ENCODE results near the gene OPCML.

Gene OPCML

DNA sequence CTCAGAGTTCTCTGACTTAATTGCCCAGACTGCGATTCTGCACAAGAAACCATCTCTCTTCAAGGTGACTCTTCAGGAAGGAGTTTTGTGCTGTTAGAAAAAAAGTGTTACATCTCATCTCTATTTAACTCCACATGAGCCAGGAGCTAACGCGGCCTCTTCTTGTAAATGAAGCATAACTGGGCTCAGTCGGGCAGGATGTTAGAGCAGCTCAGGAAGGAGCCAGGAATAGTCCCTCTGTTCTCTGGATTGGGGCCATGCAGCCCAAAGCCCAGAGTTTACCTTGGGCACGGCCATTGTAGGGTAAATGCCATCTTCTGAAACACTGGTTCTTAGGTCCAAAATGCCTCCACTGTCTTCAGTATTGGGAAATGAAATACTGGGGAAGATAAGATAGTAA, 760.6 kb downstream of the OPCML start:
- DNase-seq, result no peak

DNA sequence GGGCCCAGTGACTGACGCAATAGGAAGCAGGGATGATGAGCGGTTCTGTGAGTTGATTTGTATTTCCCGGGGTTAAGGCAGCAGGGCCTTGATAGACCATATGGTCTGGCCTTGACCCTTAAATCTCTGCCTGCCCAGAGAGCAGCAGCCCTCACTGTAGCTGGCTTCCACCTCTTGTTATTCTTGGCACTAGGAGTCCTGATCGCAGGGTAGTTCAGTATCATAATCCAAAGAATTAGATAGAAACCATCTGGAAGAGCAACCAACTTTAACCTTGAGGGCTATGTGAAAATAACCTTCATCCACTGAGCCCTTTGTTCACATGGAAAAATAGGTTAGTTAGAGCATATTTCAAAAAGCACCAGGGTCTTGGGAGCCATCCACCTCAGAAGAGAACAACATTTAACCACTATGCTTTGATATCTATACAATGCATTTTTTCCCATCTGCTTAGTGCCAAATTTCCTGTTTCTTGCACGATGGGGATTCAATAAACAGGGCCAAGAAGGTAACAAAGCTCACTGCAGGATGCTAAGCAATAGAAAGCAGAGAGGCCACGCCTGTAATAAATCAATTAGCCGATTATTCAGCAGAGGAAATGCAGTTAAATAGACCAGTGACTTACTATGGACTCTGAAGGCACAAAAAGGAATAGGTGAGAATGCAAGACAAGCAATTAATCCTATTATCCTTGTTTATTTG, 761.3 kb downstream of the OPCML start:
- DNase-seq, result no peak

DNA sequence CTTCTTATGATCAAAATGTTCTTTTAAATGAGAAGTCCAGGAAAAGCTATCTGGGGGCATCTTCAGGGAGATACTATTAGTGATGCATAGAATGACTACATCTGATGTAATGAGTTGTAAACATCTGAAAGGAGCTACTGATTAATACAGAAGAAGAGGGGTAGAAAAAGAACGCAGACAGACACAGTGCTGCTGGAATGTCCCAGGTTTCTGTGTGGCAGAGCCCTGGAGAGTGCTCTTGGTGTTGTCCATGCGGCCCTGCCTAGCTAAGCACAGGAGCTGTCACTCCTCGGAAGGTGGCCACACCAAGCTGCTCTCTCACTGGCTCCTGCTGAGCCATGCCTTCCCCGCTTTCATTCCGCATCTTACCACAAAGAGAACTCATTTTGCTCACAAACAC, 768.8 kb downstream of the OPCML start:
- no peak for DNase-seq

DNA sequence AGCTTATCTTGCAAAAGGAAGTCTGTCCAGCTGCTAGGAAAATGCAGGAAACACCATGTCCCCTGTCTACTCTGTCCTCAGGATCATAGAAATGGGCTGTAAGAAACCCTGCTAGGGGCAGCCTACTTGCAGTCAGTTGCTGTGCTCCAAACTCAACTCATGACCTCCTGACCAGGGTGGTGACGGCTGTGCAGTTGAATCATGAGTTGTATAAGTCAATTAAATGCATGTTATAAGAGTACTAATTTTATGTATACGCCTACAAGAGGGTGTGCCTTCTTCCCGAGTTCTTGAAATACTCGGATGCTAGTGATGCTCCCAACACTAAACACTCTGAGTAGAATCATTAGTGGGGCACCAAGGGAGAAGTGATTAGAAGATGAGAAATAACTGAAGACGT, 776.4 kb downstream of the OPCML start:
- DNase-seq, result no peak

DNA sequence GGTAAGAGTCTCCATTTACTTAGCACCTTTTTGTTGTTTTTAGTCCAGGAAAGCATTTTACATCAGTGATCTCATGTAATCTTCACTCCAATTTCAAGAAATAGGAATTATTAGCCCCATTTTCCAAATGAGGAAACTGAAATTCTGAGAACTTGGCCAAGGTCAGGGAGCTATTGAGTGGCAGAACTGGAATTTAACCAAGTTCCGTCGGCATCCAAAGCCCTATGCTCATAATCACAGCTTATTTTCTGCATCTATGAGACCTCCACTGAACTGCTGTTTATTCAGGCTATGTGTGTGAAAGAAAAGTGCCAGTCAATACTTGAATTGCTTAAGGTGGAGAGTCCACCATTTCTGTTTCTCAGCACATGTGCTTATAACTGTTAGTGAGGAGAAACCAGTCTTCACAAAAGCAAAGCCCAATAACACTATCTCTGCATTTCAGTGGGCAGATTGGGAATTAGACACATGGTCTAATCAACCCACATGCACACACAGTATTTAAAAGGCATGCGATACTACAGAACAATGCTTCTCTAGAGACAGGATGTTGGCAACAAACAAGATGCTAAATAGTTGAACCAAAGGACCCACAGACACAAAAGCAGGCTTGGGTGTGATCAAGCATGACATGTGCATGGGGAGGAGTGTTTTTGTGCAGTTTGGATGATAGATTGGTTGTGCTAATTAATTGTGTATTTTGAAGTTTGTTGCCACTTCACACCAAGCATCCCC, 780.6 kb downstream of the OPCML start:
- no peak for DNase-seq

DNA sequence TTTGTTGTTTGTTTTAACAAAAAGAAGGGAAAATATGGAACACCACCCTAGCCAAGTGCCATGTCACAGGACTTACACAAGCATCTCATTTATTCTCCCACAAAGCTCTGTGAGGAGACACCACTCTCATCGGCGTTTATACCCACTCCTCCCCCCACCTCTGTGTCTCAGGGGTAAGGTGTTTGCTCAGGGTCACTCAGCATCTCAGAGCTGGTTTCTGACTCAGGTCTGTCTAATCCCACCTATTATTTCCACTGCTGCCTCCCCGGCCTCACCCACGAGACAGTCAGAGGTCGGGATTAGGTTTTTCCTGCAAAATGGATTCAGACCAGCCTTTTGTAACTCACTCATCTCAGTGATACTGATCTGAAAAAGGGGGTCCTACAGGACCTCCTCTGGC, 786.0 kb downstream of the OPCML start:
- DNase-seq, result no peak

DNA sequence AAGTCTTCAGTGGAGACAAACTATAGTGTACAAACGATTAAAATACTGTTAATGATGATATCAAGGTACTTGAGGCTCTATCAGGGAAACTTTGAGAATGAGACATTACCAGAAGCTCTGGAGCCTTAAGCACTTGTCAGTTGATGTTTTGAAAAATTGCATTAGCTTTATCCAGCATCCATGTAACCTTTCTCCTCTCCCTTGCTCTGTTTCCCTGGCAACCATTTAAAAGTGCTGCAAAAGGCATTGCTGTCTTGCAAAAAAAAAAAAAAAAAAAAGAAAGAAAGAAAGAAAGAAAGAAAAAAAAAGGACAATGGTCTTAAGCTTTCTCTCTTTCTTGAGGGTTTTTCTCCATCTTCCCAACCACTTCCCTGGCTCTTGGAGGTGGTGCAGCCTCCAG, 787.0 kb downstream of the OPCML start:
- no peak for DNase-seq

DNA sequence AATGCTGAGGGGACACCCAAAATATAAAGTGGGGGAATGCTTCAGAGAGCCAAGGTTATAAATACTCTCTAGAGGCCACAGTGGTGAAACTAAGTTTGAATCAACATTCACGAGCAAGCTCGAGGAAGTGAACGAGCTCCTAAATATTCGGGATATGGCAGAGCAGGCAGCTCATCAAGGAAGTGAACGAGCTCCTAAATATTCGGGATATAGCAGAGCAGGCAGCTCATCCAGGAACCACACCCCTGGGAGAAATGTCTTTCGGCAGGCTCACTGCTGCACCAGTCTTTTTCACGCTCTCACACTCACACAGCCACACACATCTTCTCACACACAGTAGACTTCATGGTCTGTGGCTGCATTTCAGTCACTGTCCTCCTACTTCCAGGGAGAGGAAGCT, 787.5 kb downstream of the OPCML start:
- no peak for DNase-seq

DNA sequence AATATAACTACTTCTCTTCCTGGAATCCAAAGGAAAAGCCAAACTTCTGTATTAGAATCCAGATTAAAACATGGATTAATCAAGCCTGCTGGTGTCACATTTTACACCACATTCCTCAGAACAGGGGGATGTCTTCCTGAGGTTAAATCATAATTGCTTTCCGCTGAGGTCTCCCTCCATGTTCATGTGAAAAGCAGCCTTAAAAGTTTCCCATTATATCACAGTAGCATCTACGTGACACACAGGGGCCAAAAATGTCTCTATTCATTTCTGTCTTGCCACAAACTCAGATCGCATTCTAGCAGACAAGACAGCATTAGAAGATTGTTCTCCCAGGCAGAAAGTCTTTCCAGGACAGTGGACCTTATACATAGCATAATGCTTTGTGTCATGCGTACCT, 788.7 kb downstream of the OPCML start:
- DNase-seq, result no peak

DNA sequence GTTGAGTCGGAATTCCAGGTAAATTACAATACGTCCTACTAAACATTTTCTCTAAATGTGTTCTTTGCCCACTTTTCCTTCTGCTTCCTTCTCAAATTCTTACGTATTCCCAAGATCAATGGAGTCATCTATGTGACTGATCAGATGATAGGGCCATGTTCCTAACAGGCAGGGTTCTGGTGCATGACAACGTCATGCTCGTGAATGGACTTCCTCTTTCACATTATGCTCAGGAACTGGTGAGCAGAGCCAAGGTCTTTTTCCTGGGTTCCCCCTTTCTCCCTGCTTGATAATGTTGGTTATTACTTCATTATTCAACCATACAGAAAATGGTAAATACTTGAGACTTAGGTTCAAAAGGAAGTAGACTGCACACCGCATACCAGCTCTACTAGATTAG, 789.4 kb downstream of the OPCML start:
- no peak for DNase-seq

DNA sequence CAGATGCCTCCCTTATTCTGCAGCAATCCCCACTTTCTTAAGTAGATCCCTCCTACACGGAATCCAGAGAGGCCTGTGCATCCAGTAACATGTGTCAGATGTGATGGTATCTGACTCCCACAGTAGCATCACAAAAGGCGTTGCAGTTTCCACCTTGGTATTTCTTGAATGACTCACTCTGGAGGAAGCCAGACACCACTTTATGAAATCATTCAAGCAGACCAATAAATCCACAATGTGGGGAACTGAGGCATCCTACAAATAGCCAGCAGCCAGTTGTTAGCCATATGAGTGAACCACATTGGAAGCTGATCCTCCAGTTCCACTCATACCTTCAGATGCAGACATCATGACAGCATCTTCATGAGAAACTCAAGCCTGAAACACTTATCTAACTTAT, 798.1 kb downstream of the OPCML start:
- DNase-seq, result no peak

DNA sequence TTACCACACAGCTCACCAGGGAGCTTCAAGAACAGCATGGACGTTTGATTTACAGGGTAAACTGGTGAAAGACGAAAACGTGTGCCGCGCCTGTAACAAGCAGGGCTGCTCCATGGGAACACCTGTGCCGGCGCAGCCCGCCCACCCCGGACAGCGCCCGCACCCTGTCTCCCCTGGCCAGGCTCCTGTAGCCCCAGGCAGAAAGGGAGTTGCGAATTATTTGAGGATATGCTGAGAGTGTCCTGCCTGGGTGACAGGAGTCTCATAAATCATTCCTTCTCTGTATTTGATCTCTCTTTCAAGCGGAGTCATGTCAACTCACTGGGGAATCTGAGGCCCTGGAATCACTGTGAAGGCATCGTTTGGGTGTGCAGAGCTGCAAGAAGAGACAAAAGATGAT, 804.3 kb downstream of the OPCML start:
- DNase-seq, result no peak

DNA sequence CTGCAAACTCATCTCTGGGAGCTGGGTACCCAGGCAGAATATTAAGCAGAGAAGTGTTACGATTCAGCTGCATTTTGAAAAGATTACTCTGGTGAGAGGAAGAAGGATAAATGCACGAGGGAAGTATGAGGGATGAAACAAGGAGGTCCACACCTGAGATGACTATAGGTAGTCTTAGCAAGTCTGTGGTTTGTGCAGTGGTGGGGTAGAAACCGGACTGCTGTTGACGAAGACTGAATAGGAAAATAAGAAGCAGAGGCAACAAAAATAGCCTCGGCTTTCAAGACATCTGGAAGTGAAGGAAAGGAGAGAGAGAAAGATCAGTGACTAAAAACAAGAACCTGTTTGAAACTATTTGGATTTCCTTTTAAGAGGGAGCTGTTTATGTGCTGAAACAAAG, 810.8 kb downstream of the OPCML start:
- no peak for DNase-seq

DNA sequence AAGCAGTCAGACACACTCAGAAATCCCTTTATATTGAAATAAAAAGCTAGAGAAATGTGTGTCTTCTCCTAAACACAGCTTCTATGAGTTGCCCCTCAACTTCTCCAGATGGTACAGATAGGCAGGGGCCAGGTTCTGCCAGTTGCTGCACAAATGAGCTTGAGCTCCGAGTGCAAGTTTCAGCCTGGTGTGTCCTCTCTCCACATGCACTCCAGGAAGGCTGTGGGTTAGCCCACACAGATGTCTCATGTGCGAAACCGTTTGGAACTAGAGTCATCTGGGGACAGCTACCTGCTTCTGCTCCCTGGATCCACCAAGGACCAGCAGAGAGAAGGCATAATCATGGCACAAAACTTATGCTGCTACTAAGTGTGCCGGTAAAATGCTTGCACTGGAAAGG, 812.6 kb downstream of the OPCML start:
- DNase-seq, result no peak

DNA sequence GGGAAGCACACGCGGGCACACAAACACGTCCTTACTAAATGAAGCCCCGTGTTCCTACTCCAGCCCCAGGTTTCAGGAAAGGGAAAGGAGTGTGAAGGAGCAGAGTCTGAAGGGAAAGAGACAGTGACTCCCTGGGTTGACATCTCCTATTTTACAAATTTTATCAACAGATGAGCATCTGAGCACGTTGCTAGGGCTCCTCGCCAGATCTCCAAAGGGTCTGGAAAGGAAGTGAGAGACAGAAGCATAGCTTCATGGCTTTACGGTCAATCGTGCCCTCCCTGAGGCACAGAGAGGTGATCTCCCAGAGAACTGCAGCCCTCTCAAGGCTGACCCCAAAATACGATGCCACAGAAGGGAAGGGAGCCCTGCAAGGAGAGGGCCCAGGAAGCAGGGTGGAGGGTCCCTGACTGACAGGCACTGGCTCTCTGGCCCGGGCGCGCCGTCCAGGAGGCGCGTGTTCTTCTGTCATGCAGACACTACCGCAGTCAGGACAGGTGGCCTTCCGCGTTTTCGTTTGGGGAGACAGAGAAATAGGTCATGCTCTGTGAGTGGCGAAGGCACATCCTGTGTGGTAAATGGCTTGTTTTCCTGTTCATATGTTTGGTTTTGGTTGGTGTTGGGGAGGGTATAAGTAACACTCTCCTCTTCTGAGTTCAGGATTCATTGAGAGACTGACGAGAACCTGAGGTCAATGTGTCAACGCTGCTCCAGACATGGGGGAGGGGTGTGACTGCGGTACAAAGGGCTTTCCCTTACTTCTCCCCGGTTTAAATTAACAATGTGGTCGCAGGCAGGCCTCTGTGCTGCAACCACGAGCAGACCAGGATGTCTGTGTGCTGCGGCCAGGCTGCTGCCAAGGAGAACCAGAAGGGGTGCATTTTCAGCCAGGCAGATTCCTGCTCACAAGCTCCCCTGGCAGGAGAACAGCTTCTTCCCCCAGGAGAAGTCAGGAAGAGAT, 813.3 kb downstream of the OPCML start:
- peak; percentile 47 for DNase-seq

DNA sequence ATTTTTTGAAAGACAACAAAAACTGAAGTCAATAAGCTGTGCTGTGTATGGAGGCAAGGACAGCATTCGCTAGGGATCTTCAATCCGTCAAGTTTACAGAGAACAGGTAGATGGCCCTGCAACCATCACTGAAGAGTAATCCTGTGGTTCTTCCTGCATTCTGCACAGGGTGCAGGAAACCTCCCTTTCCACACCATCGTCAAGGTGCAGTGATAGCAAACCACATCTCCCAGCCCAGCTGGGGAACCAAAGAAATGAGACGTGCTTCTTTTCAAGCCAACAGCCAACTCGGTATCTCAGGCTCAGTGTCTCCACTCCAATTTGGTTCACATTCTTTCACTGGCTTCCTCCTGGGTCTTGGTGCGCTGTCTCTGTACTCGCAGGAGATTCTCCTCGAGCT, 814.5 kb downstream of the OPCML start:
- no peak for DNase-seq

DNA sequence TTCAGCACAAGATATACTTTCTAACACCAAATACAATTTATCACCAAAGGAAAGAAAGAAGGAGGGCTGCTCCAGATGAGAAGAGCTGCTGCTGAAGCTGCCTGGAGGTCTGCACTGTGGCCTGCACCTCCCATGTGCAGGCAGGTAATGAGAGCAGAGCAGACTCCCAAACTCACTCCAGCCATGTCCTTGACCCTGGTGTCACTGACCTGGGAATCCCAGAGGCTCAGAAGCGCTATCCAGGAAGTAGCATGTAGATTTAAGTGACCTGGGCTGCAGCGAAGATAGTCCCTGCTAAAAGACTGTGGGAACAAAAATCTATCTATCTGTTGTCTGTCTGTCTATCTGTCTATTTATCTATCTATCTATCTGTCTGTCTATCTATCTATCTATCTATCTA, 816.3 kb downstream of the OPCML start:
- DNase-seq, result no peak

DNA sequence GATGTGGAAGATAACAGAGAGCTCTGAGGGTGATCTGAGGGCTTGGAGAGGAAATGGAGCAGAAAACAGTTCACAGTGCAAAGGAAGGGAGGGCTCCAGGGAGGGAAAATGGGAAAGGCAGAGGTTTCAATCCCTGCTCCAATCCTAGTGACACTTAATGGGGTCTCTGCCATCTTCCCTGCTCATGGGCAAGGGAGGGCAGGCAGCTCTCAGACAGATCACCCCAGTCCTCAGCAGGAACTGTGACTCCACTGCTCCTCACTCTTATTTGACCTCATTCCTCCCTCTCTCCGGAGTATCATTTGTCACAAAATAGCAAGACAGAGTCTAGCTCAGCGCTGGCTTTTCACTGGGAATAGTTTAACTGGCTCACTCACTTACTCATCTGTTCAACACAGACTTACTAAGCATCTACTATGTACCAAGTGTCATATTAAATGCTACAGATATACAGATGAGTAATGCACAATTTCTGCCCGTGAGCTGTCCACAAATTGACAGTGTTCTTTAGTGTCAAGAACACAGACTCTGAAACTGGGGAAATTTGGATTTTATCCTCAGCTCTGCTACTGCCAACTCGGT, 817.4 kb downstream of the OPCML start:
- DNase-seq, result no peak

DNA sequence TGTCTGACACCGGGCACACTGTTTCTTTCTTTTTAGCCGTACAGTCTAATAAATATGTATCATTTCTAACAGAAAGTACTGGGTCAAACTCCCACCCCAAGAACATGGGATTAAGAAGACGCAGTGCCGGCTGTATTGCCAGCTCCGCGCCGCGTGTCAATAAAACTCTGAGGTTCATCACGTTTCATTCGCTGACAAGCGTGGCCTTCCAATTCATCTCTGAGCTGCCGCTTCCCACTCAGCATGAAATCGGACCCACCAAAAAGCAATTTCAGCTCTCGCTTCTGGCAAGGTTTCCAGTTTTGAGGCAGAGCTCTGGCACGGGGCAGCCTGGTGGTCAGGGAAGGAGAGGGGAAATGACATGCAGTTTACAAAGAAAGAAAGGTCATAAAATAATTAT, 819.8 kb downstream of the OPCML start:
- DNase-seq, result no peak

DNA sequence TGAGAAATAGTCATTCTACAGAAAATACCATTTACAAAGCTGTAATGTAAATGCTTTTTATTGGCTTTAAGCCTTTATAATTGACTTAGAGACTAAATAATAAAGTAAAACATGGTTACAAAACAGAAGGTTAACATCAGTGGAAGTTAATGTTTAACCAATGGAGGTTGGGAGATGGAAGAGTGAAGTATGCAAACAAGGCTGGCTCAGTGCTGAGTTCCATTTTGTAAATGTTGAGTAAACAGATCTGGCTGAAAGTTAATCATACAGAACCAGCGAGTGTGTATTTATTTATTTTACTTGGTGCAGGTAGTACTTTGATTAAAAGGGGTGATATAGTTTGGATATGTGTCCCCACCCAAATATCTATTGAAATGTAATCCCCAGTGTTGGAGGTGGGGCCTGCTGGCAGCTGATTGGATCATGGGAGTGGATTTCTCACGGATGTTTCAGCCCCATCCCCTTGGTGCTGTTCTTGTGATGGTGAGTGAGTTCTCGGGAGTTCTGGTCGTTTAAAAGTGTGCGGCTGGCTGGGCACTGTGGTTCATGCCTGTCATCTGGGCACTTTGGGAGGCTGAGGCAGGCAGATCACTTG, 827.4 kb downstream of the OPCML start:
- DNase-seq, result no peak

DNA sequence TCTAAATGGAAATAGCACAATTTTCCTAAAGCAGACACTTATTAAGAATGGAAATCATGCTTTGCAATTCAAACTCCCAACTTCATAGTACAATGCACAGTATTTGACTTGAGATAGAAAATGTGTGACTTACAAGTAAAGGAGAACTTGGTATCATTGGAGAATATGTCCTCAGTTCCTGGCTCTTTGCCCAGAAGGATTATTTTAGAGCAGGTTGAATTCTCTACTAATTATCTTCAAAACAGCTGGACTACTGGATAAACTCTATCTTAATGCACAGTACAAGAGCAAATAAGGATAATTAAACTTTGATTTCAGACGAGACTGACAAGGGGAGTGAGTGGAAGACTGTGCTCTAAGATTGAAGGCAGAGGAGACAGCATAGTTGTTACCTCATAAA, 839.4 kb downstream of the OPCML start:
- no peak for DNase-seq

DNA sequence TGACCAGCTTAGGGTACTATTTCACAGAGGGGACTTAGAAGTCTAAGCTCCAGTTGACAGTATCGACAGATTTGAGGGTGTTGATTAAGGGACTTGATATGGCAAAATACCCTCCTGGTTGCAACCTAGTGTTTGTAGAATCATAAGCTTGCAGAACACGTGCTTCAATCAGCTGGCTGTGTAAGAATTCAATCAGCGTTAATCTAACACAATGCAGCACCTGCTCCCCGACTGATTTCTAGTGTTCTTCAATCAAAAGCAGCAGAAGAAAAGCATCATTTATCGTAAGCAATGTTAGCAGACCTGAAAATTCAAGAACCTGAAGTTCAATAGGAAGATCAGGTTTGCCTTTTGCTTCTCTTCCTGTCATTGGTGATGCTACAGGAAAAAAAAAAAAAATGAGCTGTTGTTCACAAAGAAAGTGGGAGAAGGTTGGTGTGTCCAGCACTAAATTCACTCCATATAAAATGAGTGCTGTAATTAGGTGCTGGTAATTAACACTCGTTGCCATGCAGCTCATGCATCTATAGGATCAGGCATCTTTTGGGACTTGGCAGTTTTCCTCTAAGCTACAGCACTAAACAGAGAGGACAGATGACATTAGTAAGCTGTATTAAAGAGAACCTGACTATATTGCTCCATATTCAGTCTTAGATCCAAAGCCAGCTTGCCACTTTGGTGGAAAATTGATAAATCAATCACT, 840.3 kb downstream of the OPCML start:
- DNase-seq, result no peak

Data from stimulated activated CD4-positive, alpha-beta T cell treated with anti-CD3 and anti-CD28 coated beads, Interleukin-4, amount 100 ng/mL, for 24 hours (primary cell).